ENCODE measurements around the gene CASP3.

- TF ChIP-seq CTCF (IDR thresholded peaks at IDR 0.05) (no peak), POLR2A (IDR thresholded peaks at IDR 0.05) (no peak)
Observed at GRCh38 chr4:184641022-184641421, 8.2 kb downstream of the CASP3 start.
